ENCODE data around the gene CD58.

- TF ChIP-seq CTCF (optimal IDR thresholded peaks at IDR 0.05 in 1 of 3, IDR thresholded peaks at IDR 0.05 in 1 of 3, conservative IDR thresholded peaks at IDR 0.05 in 1 of 3; ENCODE audit: extremely low read depth in 1 of 3, insufficient read depth in 2 of 3, low read length in 3 of 3) (no peak), EZH2 (IDR thresholded peaks at IDR 0.05; ENCODE audit: low read length) (no peak)
Measured at GRCh38 chr1:116482490-116482889, 88.3 kb downstream of the CD58 start.

All from keratinocyte (primary cell).